Mammary epithelial cell (primary cell): ENCODE results near the gene N4BP2L1.

ENCODE experiments used
- CTCF ChIP-seq, 2 donors: IDR thresholded peaks in 1 of 2; conservative IDR thresholded peaks in 1 of 2; 2 replicates each; pipeline ENCODE4 v1.5.1; 2011 to 2012; ENCODE audit warnings: inconsistent platforms in 2 of 2, low read length in 2 of 2, mild to moderate bottlenecking in 2 of 2, control low read depth in 1 of 2, low read depth in 1 of 2; ENCODE audit not compliant: insufficient read depth in 1 of 2; ENCODE audit errors: extremely low read depth in 1 of 2
- EZH2 ChIP-seq: IDR thresholded peaks from 2 replicates; pipeline ENCODE4 v1.6.1; 2012; ENCODE audit warnings: low read length, inconsistent platforms, borderline replicate concordance

- no peak for TF ChIP-seq CTCF (conservative IDR thresholded peaks at IDR 0.05 in 1 of 2, IDR thresholded peaks at IDR 0.05 in 1 of 2; ENCODE audit: extremely low read depth in 1 of 2, insufficient read depth in 1 of 2, low read depth in 1 of 2, low read length in 2 of 2)
- no peak for TF ChIP-seq EZH2
These were observed 709 bp downstream of the N4BP2L1 start for GRCh38 chr13:32426990-32427851.
